Common myeloid progenitor, CD34-positive (primary cell): ENCODE measurements around the gene HOXA10.

Experiments used
- CTCF ChIA-PET: fragments of 350-600 bp; sonication (Branson Sonifier 250); formaldehyde crosslinking; loops from one replicate; lab custom pipeline; 2021; ENCODE audit warnings: antibody characterized with exemption; lab: Charles Lee
- POLR2A ChIA-PET: fragments of 350-600 bp; sonication (Branson Sonifier 250); formaldehyde crosslinking; loops from one replicate; lab custom pipeline; 2021; ENCODE audit warnings: antibody characterized with exemption; lab: Charles Lee
- DNase-seq, 3 donors: peaks; one replicate each; pipeline versions ENCODE4 v3.0.0 to v3.0.0-alpha.2; 2013
- H3K27ac ChIP-seq, 2 experiments: 1 replicate in 1 of 2; 2 replicates in 1 of 2; pipeline ENCODE4 v1.7.0; 2013; ENCODE audit warnings: inconsistent platforms in 2 of 2, low read length in 2 of 2, mild to moderate bottlenecking in 2 of 2, low read depth in 1 of 2, moderate library complexity in 1 of 2; ENCODE audit not compliant: severe bottlenecking in 2 of 2, insufficient read depth in 1 of 2, poor library complexity in 1 of 2
- H3K27me3 ChIP-seq, 5 experiments: replicated peaks in 2 of 5; 1 replicate in 3 of 5; 2 replicates in 2 of 5; pipeline versions ENCODE4 v1.6.1 to v1.7.0; 2013; ENCODE audit warnings: low read length in 4 of 5, mild to moderate bottlenecking in 2 of 5, moderate library complexity in 2 of 5, inconsistent platforms in 1 of 5; ENCODE audit not compliant: insufficient read depth in 5 of 5, control insufficient read depth in 4 of 5
- H3K36me3 ChIP-seq, 4 experiments: 1 replicate in 2 of 4; 2 replicates in 2 of 4; pipeline versions ENCODE4 v1.6.1 to v1.7.0; 2013; ENCODE audit warnings: low read length in 3 of 4, control low read depth in 1 of 4, mild to moderate bottlenecking in 1 of 4; ENCODE audit not compliant: control insufficient read depth in 4 of 4, insufficient read depth in 4 of 4
- H3K4me1 ChIP-seq, 4 experiments: 1 replicate in 3 of 4; 2 replicates in 1 of 4; pipeline versions ENCODE4 v1.6.1 to v1.7.1; 2013; ENCODE audit warnings: low read length in 3 of 4, mild to moderate bottlenecking in 3 of 4, control low read depth in 1 of 4, inconsistent platforms in 1 of 4, moderate library complexity in 1 of 4; ENCODE audit not compliant: control insufficient read depth in 4 of 4, insufficient read depth in 4 of 4; ENCODE audit errors: control extremely low read depth in 1 of 4
- H3K4me3 ChIP-seq, 7 experiments: 1 replicate in 4 of 7; 2 replicates in 3 of 7; pipeline versions ENCODE4 v1.5.1 to v1.7.0; 2013; ENCODE audit warnings: mild to moderate bottlenecking in 7 of 7, low read length in 6 of 7, moderate library complexity in 6 of 7, inconsistent platforms in 2 of 7, low read depth in 2 of 7, control low read depth in 1 of 7; ENCODE audit not compliant: insufficient read depth in 4 of 7, control insufficient read depth in 1 of 7; ENCODE audit errors: extremely low read depth in 1 of 7
- H3K9me3 ChIP-seq, 5 experiments: 1 replicate in 4 of 5; 2 replicates in 1 of 5; pipeline versions ENCODE4 v1.6.1 to v1.7.1; 2013; ENCODE audit warnings: low read length in 4 of 5, mild to moderate bottlenecking in 2 of 5, inconsistent platforms in 1 of 5, low read depth in 1 of 5, moderate library complexity in 1 of 5; ENCODE audit not compliant: control insufficient read depth in 4 of 5, insufficient read depth in 2 of 5; ENCODE audit errors: control extremely low read depth in 1 of 5
- WGBS: methylation state at CpG from one replicate; pipeline ENCODE4 v1.1.5; 2013; ENCODE audit not compliant: insufficient coverage; 5-methylcytosine and 5-hydroxymethylcytosine counted together

HOXA10 gene

DNA sequence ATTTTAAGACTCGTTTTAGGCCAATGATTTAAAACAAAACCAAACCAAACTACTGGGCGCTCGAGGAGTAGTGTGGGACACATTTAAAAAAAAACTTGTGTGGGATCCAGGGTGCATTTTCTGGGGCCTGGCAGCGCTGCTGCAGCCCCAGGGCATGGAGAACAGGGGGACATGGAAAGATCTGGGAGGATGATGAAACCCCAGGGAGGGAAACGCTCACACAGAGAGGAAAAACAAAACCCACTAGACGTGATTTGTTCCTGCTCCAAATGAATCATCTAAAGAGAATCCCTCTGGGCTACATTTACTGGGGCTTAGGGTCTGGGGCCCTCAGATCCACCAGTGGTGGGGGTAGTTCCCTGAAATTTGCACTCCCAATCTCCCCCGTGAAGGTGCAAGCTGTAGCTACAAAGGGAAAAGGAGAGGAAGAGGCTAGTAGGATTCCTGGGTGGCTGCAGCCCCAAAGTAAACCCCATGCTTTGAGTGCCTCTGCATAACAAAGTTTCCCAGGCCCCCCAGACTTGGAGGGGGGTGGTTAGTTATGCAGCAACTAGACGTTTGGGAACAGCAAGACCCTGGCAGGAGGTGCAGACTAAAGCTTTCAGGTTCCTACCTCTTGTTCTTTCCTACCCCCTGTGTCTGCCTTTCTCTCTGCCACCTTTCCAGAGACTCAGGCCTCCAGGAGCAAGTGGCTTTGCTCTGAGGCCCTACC is 40.3 kb upstream of the HOXA10 start:
- DNase-seq = no peak
- CTCF ChIA-PET = interaction anchor here (1.1 kb wide), 1 partner anchor 10 kb away, joined by 3 read pairs; no protein-coding TSS in a partner anchor
- H3K9me3 ChIP-seq = no peaks in the 10 kb centered on the region
- WGBS = 90% methylated on average over 5 of the region's 8 CpGs
- H3K27me3 ChIP-seq = peaks cover 14 to 94% (median 51%) of the 10 kb centered on the region in 5 experiments
- POLR2A ChIA-PET = no interaction called here
- H3K36me3 ChIP-seq = no peaks in the 10 kb centered on the region
- no peak overlapping the region for H3K27ac ChIP-seq
- H3K4me3 ChIP-seq = no peak overlapping the region
- H3K4me1 ChIP-seq = peaks cover 0 to 19% (median 15%) of the 10 kb centered on the region in 4 experiments

DNA sequence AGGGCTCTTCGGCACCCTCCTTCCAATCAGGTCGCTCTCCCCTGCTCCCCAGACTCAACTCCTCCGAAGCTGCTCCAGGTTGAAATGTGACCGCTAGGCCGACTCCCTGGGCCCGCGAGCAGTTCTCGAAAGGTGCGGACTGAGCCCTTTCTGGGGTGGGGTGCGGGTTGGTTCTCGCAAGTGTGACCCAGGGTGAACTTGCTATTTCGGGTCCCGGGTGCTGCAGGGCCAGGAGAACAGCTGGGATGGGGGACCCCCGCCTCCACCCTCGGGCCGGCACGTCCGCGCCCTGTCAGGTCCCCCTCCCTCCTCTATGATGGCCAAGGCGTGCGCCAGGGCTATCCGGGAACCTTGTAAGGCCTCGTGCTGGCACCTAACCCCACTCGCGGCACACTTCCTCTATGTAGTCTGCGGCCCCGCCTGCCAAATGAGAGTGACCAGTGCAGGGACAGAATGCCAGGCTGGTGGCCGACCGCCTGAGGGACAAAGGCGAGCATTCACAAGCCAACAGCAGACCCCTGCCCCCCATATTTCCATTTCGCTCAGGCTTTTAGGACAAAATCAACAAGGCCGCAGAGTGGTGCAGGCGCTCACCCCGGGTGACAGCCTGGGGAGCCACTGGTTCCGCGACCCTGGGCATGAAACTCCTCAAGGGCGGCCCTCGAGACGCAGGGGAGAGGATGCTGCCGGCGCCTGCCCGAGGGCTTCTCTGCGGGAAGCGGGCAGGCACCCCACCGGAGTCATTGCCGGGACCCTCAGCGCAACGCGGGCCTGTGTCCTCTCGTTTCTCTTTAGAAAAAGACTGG is 39.5 kb upstream of the HOXA10 start:
- WGBS = 39% methylated on average over 38 of the region's 50 CpGs
- POLR2A ChIA-PET = no interaction called here
- no peak for DNase-seq
- H3K4me3 ChIP-seq = no peak overlapping the region
- peaks cover 0 to 15% (median 12%) of the 10 kb centered on the region in 4 experiments for H3K4me1 ChIP-seq
- H3K27me3 ChIP-seq = peaks cover 14 to 95% (median 56%) of the 10 kb centered on the region in 5 experiments
- CTCF ChIA-PET = interaction anchor here (1.0 to 1.5 kb wide), 2 partner anchors 10 to 11 kb away, joined by 3 to 4 read pairs; no protein-coding TSS in a partner anchor
- H3K27ac ChIP-seq = no peak overlapping the region
- H3K36me3 ChIP-seq = no peaks in the 10 kb centered on the region
- H3K9me3 ChIP-seq = no peaks in the 10 kb centered on the region

DNA sequence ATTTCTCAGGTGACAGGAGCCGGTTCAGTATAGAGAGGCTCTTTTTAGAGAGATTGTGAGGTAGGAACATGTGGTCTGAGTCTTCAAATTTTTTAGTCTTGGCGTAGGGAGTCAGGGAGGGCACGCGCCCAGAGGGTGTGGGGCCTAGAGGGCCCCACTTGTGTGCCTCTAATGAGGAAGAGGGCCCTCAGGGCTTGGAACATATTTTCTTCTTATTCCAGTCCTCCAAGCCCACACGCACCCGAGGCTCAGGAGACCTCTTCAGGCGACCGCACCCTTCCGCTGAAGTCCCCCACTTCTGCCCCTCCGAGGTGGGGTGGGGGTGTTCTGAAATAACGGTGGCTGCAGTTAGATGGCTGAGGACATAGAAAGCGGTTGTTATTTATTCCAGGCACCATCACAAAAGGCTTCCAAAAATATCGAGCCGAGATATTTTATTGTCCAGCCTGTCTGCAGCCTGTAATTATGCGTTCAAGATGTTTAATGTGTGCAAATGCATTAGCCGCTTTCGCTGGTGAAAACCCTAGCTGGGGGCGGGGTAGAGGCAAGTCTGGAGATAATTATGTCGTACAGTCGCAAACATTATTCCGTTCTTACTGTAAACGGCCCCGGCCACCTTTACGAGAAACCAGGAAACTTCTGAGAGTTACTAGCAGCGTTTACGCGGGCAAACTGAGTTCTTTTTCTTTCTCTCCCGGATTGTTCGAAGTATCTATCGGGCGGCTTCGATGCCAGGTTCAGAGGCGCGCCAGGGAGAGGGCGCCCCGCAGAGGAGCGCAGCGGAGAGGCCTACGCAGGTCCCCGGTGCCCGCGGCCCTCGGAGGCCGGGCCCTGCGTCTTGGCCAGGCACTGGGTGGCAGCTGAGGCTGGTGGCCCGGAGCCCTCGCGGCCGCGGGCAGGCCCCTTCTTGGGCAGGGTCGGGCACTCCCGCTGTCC is 38.6 kb upstream of the HOXA10 start:
- no peak for DNase-seq
- Histone ChIP-seq H3K36me3 (no peaks in the 10 kb centered on the region), H3K27ac (no peak overlapping the region), H3K9me3 (no peaks in the 10 kb centered on the region), H3K4me1 (peaks cover 0 to 15% (median 12%) of the 10 kb centered on the region in 4 experiments), H3K27me3 (peaks cover 14 to 99% (median 63%) of the 10 kb centered on the region in 5 experiments), H3K4me3 (no peak overlapping the region)
- ChIA-PET POLR2A (no interaction called here), CTCF (interaction anchor here (0.8 to 2.8 kb wide), 6 partner anchors 10 to 17 kb away, joined by 3 to 8 read pairs (median 4); partner anchors contain the start of gene HOXA13)
- WGBS = 6% methylated on average over 24 of the region's 52 CpGs

DNA sequence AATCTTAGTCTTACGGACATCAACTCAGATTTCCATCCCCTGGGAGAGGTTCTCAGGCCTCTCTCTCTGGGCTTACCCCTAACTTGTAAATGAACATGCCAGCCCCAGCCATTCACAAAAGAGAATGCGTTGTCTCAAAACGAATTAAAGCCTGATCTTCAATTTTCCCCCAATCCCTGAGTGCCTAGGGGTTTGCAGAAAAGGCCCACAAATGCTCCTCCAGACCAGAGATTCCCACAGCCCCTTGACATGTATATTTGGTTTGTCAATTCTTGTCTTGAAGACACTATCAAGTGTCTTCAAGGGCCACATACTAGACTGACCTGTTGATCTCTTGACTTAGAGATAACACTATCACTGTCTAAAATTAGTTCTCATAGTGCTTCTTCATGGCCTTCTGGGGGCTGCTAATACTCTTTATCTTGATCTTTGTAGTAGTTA is 37.7 kb upstream of the HOXA10 start:
- ChIA-PET CTCF (interaction anchor here (0.6 to 2.8 kb wide), 13 partner anchors 7 to 785 kb away, joined by 3 to 19 read pairs (median 4); no protein-coding TSS in a partner anchor), POLR2A (no interaction called here)
- DNase-seq = no peak
- Histone ChIP-seq H3K36me3 (no peaks in the 10 kb centered on the region), H3K9me3 (no peaks in the 10 kb centered on the region), H3K4me1 (peaks cover 0 to 15% (median 12%) of the 10 kb centered on the region in 4 experiments), H3K27ac (no peak overlapping the region), H3K27me3 (peaks cover 17 to 100% (median 66%) of the 10 kb centered on the region in 5 experiments), H3K4me3 (no peak overlapping the region)
- 16% methylated on average over 3 of the region's 3 CpGs for WGBS

DNA sequence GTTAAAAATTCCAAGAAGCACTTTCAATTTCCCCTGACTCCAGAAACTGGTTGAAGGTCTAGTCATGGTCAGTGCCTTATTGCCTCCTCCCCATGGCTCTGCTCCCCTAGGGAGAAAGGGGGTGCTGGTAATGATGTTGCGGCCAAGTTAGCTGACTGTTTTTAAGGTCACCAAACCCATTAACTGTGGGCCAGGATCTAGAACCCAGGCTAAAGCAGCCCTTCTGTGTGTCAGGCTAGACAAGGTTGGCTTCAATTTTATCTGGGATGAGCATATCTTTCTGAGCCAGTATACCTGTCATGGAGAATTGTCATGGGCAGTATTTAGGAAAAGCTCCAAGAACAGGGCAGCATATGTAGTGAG is 36.9 kb upstream of the HOXA10 start:
- 86% methylated on average over 1 of the region's 1 CpG for WGBS
- H3K4me1 ChIP-seq = peaks cover 0 to 15% (median 12%) of the 10 kb centered on the region in 4 experiments
- CTCF ChIA-PET = interaction anchor here (0.5 to 2.8 kb wide), 21 partner anchors 8 to 786 kb away, joined by 3 to 19 read pairs (median 3); no protein-coding TSS in a partner anchor
- no peak overlapping the region for H3K27ac ChIP-seq
- POLR2A ChIA-PET = interaction anchor here (0.5 kb wide), 1 partner anchor 10 kb away, joined by 3 read pairs; no protein-coding TSS in a partner anchor
- H3K9me3 ChIP-seq = no peaks in the 10 kb centered on the region
- H3K36me3 ChIP-seq = no peaks in the 10 kb centered on the region
- H3K27me3 ChIP-seq = peaks cover 22 to 100% (median 68%) of the 10 kb centered on the region in 5 experiments
- H3K4me3 ChIP-seq = no peak overlapping the region
- DNase-seq = no peak

DNA sequence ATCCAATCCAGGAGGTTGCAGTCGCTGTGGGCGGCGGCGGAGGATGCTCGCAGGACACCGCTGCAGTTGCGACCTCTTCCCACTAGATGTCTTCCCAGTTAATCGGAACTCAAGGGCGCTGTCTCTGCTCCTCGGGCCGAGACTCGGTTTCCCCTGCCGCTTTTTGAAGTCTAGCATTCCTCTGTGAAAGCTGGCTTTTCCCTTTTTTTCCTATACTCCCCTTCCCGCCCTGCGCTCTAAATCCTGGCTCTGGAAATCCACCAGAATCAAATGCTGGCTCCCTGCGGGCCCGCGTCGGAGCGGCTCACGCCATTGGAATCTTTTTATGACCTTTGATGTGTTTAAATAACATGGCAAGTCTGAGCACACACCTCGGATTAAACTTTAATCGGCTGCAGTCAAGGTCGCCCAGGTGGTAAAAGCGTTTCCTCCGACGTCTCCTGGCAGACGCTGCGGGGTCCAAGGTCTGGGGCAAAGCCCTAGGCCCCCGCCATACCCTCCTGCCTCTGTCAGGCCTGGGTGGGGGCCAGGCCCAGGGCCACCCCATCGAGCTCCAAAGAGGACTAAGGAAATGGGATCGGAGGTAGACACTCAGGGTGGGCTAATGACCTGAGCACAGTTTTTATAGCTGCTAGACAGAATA is 36.4 kb upstream of the HOXA10 start:
- Histone ChIP-seq H3K36me3 (no peaks in the 10 kb centered on the region), H3K27me3 (peaks cover 26 to 100% (median 73%) of the 10 kb centered on the region in 5 experiments), H3K4me1 (peaks cover 0 to 15% (median 12%) of the 10 kb centered on the region in 4 experiments), H3K27ac (no peak overlapping the region), H3K9me3 (no peaks in the 10 kb centered on the region), H3K4me3 (peak overlapping the region in 3 of 7 experiments; percentile 27 to 44 (median 44))
- 6% methylated on average over 31 of the region's 32 CpGs for WGBS
- CTCF ChIA-PET = interaction anchor here (0.5 to 2.8 kb wide), 18 partner anchors 8 to 714 kb away, joined by 3 to 19 read pairs (median 4); no protein-coding TSS in a partner anchor
- peak in 2 of 3 donors; percentile 64 to 67 for DNase-seq
- POLR2A ChIA-PET = interaction anchor here (0.5 kb wide), 1 partner anchor 9 kb away, joined by 3 read pairs; no protein-coding TSS in a partner anchor
